Stimulated activated naive B cell treated with anti-CD40 and anti-IgM and Interleukin-4, amounts not matched to agents 10 μg/mL and 1 μg/mL and 100 μg/mL, for 72 hours (primary cell): ENCODE measurements around the gene WAC.
"Not testable (repeated sequence)": the region's sequence is repeated elsewhere in the genome, so short reads cannot be mapped to it uniquely, and the experiment has no call there.

Experiments
- ATAC-seq, 2 donors: fragments of 150-1000 bp; cut with Tn5 transposase; replicated peaks; 2 replicates each; pipeline ENCODE4 v1.10.0; 2021; ENCODE audit warnings: moderate library complexity in 1 of 2
- DNase-seq: peaks from one replicate; pipeline ENCODE4 v3.0.0; 2021
- H3K27ac Mint-ChIP-seq: one replicate; pipeline ENCODE4 v1.8.0; 2022; ENCODE audit warnings: mild to moderate bottlenecking, mixed read lengths
- H3K27me3 Mint-ChIP-seq, 2 donors: one replicate each; pipeline ENCODE4 v1.8.0; 2022; ENCODE audit warnings: mixed read lengths in 2 of 2
- H3K36me3 Mint-ChIP-seq, 2 donors: one replicate each; pipeline ENCODE4 v1.8.0; 2022; ENCODE audit warnings: mixed read lengths in 2 of 2, mild to moderate bottlenecking in 1 of 2
- H3K4me1 Mint-ChIP-seq, 2 donors: one replicate each; pipeline ENCODE4 v1.8.0; 2022; ENCODE audit warnings: mixed read lengths in 2 of 2, mild to moderate bottlenecking in 1 of 2
- H3K4me3 Mint-ChIP-seq, 2 donors: one replicate each; pipeline ENCODE4 v1.8.0; 2022; ENCODE audit warnings: mild to moderate bottlenecking in 2 of 2, mixed read lengths in 2 of 2, moderate library complexity in 1 of 2
- H3K9me3 Mint-ChIP-seq, 2 donors: one replicate each; pipeline ENCODE4 v1.8.0; 2022; ENCODE audit warnings: mixed read lengths in 2 of 2, mild to moderate bottlenecking in 1 of 2

The WAC gene

DNA sequence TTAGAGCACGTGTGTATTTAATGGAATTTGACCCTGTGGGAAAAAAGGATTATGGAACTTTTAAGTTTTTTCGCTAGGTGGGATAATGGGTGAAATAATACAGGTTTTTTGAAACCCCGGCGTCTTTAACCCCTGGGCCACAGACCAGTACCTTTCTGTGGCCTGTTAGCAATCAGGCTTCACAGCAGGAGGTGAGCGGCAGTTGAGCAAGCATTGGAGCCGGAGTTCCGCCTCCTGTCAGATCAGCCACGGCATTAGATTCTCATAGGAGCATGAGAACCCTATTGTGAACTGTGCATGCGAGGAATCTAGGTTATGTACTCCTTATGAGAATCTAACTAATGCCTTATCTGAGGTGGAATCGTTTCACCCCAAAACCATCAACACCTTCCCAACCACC lies 28.6 kb downstream of the WAC start:
- H3K4me3 Mint-ChIP-seq = no peak overlapping the region
- H3K36me3 Mint-ChIP-seq = peaks cover 38 to 51% of the 10 kb centered on the region in 2 donors
- no peak for ATAC-seq

GRCh38 chr10:28564905-28565304 lies 32.0 kb downstream of the WAC start:
- H3K27me3 Mint-ChIP-seq = no peaks in the 10 kb centered on the region
- DNase-seq (no peak), ATAC-seq (peak; percentile 70 to 71)
- H3K4me1 Mint-ChIP-seq = peaks cover 34 to 64% of the 10 kb centered on the region in 2 donors
- H3K36me3 Mint-ChIP-seq = peaks cover 30 to 50% of the 10 kb centered on the region in 2 donors
- no peaks in the 10 kb centered on the region for H3K9me3 Mint-ChIP-seq
- H3K27ac Mint-ChIP-seq = peak overlapping the region; percentile 20
- H3K4me3 Mint-ChIP-seq = no peak overlapping the region

More for the DNA sequence above, 28.6 kb downstream of the WAC start:
- H3K27ac Mint-ChIP-seq = no peak overlapping the region
- no peak for DNase-seq
- peaks cover 36 to 76% of the 10 kb centered on the region in 2 donors for H3K4me1 Mint-ChIP-seq
- no peaks in the 10 kb centered on the region for H3K27me3 Mint-ChIP-seq
- no peaks in the 10 kb centered on the region for H3K9me3 Mint-ChIP-seq

DNA sequence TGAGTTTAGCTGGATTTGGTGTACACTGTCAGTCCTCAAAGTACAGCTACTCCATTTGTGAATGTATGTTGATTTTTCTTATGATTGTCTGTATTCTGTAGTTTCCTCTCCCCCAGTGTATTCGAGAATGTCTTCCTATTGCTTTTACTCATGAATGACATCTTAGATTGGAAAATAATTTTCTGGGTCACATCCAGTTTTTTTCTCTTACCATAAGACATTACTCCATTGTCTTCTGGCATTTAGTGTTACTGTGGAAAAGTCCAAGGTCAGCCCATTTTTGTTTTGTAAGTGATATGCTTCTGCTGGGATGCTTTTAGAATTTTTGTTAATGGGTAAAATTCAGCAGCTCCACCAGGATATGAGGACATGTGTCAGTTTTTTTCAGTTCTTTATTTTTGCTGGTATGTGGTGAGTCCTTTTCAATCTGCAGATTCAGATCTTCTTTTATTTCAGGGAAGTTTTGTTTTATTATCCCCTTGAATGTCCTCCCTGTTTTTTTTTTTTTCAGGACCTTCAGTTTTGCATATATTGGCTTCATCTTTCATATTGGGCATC lies 33.6 kb downstream of the WAC start:
- no peaks in the 10 kb centered on the region for H3K27me3 Mint-ChIP-seq
- peak in 1 of 2 donors; percentile 48 for ATAC-seq
- peak overlapping the region in 1 of 2 donors; percentile 10 for H3K4me3 Mint-ChIP-seq
- peak overlapping the region; percentile 26 for H3K27ac Mint-ChIP-seq
- no peaks in the 10 kb centered on the region for H3K9me3 Mint-ChIP-seq
- peaks cover 20 to 38% of the 10 kb centered on the region in 2 donors for H3K36me3 Mint-ChIP-seq
- peaks cover 31 to 55% of the 10 kb centered on the region in 2 donors for H3K4me1 Mint-ChIP-seq
- no peak for DNase-seq

DNA sequence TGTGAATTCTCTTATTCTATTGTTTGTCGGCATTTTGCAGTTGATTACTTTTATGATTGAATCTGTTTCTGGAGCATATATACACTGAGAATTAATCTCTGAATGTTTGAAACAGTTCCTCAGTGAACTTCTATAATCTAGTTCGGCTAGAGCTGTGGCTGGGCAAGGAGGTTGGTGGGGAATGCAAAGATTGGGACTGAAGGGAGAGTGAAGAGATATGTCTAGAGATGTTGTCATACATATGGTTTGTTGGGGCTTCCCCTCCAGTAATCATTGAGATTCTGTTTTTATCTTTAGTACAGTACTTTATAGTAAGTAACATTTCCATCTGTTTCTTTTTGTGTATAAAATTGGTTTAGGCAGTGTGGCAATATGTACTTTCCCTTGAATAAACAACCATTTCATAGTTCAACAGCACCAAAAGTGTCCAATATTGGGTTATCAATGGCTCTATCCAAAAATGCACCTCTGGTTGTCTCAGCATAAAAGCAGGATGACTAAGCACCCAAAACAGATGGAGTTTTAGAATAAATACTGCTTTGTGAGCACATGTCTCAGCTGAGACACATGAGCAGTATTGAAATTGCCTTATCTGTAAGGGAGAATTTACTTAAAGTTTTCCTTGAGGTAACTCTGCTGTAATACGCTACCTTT lies 36.7 kb downstream of the WAC start:
- no peak for DNase-seq
- Mint-ChIP-seq H3K4me1 (peaks cover 32 to 69% of the 10 kb centered on the region in 2 donors), H3K27ac (peak overlapping the region; percentile 7), H3K27me3 (no peaks in the 10 kb centered on the region), H3K36me3 (peaks cover 25 to 41% of the 10 kb centered on the region in 2 donors), H3K9me3 (no peaks in the 10 kb centered on the region), H3K4me3 (no peak overlapping the region)
- ATAC-seq = no peak

DNA sequence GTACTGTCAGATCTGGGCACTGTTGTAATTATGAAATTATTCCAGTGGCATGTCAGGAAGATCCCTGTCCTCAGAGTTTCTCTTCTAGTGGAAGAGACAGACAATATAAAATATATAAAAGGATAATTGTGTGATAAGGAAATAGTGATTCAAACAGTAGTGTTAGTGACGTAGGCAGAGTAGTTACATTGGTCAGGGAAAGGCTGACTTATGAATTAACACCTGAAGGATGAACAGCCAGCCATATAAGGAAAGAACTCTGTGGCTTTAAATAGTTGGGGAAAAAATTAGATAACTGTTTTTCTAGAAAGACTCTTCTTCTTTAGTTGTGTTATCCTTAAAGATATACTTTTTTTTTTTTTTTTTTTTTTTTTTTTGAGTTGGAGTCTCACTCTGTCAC lies 37.7 kb downstream of the WAC start:
- no peak for DNase-seq
- no peak for ATAC-seq
- Mint-ChIP-seq H3K4me1 (peaks cover 36 to 69% of the 10 kb centered on the region in 2 donors), H3K27me3 (no peaks in the 10 kb centered on the region), H3K27ac (no peak overlapping the region), H3K4me3 (no peak overlapping the region), H3K9me3 (no peaks in the 10 kb centered on the region), H3K36me3 (peaks cover 29 to 49% of the 10 kb centered on the region in 2 donors)

GRCh38 chr10:28571265-28571664 lies 38.3 kb downstream of the WAC start:
- no peak for ATAC-seq
- H3K36me3 Mint-ChIP-seq = peaks cover 29 to 48% of the 10 kb centered on the region in 2 donors

GRCh38 chr10:28574214-28574613 lies 41.3 kb downstream of the WAC start:
- Mint-ChIP-seq H3K36me3 (peaks cover 31 to 48% of the 10 kb centered on the region in 2 donors), H3K27ac (peak overlapping the region; percentile 25), H3K4me1 (peaks cover 31 to 63% of the 10 kb centered on the region in 2 donors)
- not testable (repeated sequence) for ATAC-seq, H3K9me3 Mint-ChIP-seq, H3K4me3 Mint-ChIP-seq, DNase-seq, H3K27me3 Mint-ChIP-seq

More at GRCh38 chr10:28571265-28571664, 38.3 kb downstream of the WAC start:
- no peaks in the 10 kb centered on the region for H3K9me3 Mint-ChIP-seq
- H3K4me1 Mint-ChIP-seq = peaks cover 36 to 62% of the 10 kb centered on the region in 2 donors
- no peaks in the 10 kb centered on the region for H3K27me3 Mint-ChIP-seq
- no peak overlapping the region for H3K4me3 Mint-ChIP-seq
- DNase-seq = no peak
- H3K27ac Mint-ChIP-seq = no peak overlapping the region

GRCh38 chr10:28575852-28576251 lies 42.9 kb downstream of the WAC start:
- no peaks in the 10 kb centered on the region for H3K9me3 Mint-ChIP-seq
- H3K27me3 Mint-ChIP-seq = no peaks in the 10 kb centered on the region
- no peak overlapping the region for H3K4me3 Mint-ChIP-seq
- peaks cover 31 to 69% of the 10 kb centered on the region in 2 donors for H3K4me1 Mint-ChIP-seq
- peaks cover 33 to 53% of the 10 kb centered on the region in 2 donors for H3K36me3 Mint-ChIP-seq
- H3K27ac Mint-ChIP-seq = no peak overlapping the region
- ATAC-seq (no peak), DNase-seq (no peak)

DNA sequence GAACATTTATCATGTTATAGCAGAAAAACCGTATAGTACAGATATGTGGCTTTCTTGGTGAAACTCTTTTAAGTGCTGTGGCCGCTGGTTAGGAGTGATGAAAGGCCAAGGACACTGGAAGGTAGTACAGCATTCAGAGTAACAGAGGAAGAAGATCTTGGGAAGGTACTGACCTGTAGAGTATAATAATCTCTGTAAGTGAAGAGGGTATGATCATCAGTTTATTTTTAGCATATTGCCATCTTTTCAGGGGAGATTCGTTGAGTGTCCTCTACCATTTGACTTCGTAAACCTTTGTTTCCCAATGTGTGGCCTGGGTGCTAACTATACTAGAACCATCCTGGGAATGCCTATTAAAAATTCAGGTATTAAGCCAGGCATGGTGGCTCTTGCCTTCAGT lies 44.6 kb downstream of the WAC start:
- Mint-ChIP-seq H3K27ac (no peak overlapping the region), H3K9me3 (no peaks in the 10 kb centered on the region), H3K27me3 (no peaks in the 10 kb centered on the region), H3K4me3 (no peak overlapping the region), H3K4me1 (peaks cover 34 to 73% of the 10 kb centered on the region in 2 donors), H3K36me3 (peaks cover 32 to 57% of the 10 kb centered on the region in 2 donors)
- no peak for DNase-seq
- no peak for ATAC-seq

DNA sequence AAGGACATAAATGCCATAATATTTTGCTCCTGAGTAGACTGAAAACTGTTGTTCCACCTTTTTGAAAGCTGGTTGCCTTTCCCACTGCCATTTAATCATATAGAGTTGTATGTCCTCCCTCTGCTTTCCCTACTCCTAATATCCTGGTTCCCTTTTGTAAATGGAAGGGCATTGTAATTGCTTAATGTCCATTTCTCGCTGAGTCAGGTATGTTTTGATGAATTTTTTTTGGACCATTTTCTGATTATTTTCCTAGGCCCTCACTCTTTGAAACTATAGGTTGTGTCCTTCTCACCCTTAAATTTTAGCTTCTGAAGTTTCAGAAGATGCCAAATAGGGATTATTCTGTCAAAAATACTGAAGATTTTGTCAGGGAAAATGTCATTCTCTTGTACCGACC lies 45.5 kb downstream of the WAC start:
- Mint-ChIP-seq H3K27ac (no peak overlapping the region), H3K27me3 (no peaks in the 10 kb centered on the region), H3K4me1 (peaks cover 31 to 64% of the 10 kb centered on the region in 2 donors), H3K9me3 (no peaks in the 10 kb centered on the region), H3K36me3 (peaks cover 30 to 51% of the 10 kb centered on the region in 2 donors), H3K4me3 (no peak overlapping the region)
- ATAC-seq (no peak), DNase-seq (no peak)

GRCh38 chr10:28580825-28581224 lies 47.9 kb downstream of the WAC start:
- DNase-seq = no peak
- Mint-ChIP-seq H3K36me3 (peaks cover 34 to 50% of the 10 kb centered on the region in 2 donors), H3K27ac (peak overlapping the region; percentile 44), H3K4me1 (peaks cover 25 to 56% of the 10 kb centered on the region in 2 donors), H3K27me3 (no peaks in the 10 kb centered on the region), H3K9me3 (no peaks in the 10 kb centered on the region), H3K4me3 (no peak overlapping the region)
- no peak for ATAC-seq

DNA sequence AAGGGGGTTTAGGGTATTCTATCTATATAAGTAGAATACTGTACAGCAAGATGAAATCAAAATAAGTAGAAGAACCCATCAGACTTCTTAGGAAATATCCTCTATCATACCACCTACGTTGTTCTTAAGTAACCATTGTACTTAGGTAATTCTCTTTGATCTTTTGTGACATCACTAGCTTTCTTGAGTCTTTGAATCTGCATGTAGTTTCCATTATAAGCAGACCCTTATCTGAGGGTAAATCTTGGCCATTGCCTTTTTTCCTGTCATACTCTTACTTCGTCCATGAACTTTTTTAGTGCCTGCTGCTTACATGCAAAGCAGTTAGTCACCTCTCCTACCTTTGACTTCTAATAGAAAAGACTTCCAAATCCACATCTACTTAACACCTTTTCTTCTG lies 49.0 kb downstream of the WAC start:
- Mint-ChIP-seq H3K4me1 (peaks cover 27 to 59% of the 10 kb centered on the region in 2 donors), H3K27ac (peak overlapping the region; percentile 34), H3K9me3 (no peaks in the 10 kb centered on the region), H3K36me3 (peaks cover 37 to 53% of the 10 kb centered on the region in 2 donors), H3K27me3 (no peaks in the 10 kb centered on the region), H3K4me3 (no peak overlapping the region)
- ATAC-seq = no peak
- DNase-seq = no peak

- Mint-ChIP-seq H3K36me3 (peaks cover 29 to 45% of the 10 kb centered on the region in 2 donors), H3K27me3 (no peaks in the 10 kb centered on the region), H3K27ac (no peak overlapping the region), H3K9me3 (no peaks in the 10 kb centered on the region), H3K4me3 (no peak overlapping the region), H3K4me1 (peaks cover 23 to 45% of the 10 kb centered on the region in 2 donors)
- ATAC-seq (no peak), DNase-seq (no peak)
Measured at GRCh38 chr10:28585076-28585475, 52.2 kb downstream of the WAC start.

DNA sequence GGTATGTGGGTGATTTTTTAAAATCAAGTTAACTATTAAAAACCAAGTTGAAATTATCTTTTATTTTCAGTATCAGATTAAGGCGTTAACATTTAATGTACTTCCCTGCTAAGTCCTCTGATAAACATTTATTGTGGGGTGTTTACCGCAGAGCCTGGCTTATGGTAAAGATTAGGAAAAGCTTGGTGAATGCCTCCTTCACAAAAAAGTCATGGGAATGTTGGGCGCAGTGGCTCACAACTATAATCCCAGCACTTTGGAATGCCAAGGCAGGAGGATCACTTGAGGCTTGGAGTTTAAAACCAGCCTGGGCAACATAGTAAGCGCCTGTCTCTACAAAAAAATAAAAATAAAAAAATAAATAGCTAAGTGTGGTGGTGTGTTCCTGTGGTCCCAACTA lies 53.3 kb downstream of the WAC start:
- DNase-seq (no peak), ATAC-seq (no peak)
- H3K4me3 Mint-ChIP-seq = no peak overlapping the region
- no peaks in the 10 kb centered on the region for H3K9me3 Mint-ChIP-seq
- H3K27ac Mint-ChIP-seq = no peak overlapping the region
- H3K4me1 Mint-ChIP-seq = peaks cover 18 to 38% of the 10 kb centered on the region in 2 donors
- H3K36me3 Mint-ChIP-seq = peaks cover 31 to 42% of the 10 kb centered on the region in 2 donors
- no peaks in the 10 kb centered on the region for H3K27me3 Mint-ChIP-seq
